Stimulated activated CD4-positive, alpha-beta T cell treated with anti-CD3 and anti-CD28 coated beads, Interleukin-12 subunit alpha, Interleukin-12 subunit beta, amount 100 ng/mL, for 24 hours (primary cell): ENCODE results near the gene PTPN3.
"Not testable (repeated sequence)": the region's sequence is repeated elsewhere in the genome, so short reads cannot be mapped to it uniquely, and the experiment has no call there.

Experiments used
- DNase-seq, 2 experiments: peaks; one replicate each; pipeline ENCODE4 v3.0.0-alpha.2; 2020; ENCODE audit warnings: low read depth in 2 of 2

The PTPN3 gene

GRCh38 chr9:109399258-109399767, 98.8 kb downstream of the PTPN3 start:
- DNase-seq, result no peak

GRCh38 chr9:109391176-109391575, 106.9 kb downstream of the PTPN3 start:
- no peak for DNase-seq

GRCh38 chr9:109387856-109388255, 110.3 kb downstream of the PTPN3 start:
- DNase-seq, result no peak

GRCh38 chr9:109387206-109387605, 110.9 kb downstream of the PTPN3 start:
- DNase-seq, result no peak

- DNase-seq, result no peak
Observed at GRCh38 chr9:109385499-109385898, 112.6 kb downstream of the PTPN3 start.

- no peak for DNase-seq
Observed at GRCh38 chr9:109383947-109384346, 114.2 kb downstream of the PTPN3 start.

GRCh38 chr9:109383356-109383755, 114.8 kb downstream of the PTPN3 start:
- no peak for DNase-seq

GRCh38 chr9:109382585-109382984, 115.5 kb downstream of the PTPN3 start:
- no peak for DNase-seq

- no peak for DNase-seq
Observed at GRCh38 chr9:109382182-109382581, 115.9 kb downstream of the PTPN3 start.

- no peak for DNase-seq
Observed at GRCh38 chr9:109381011-109381729, 116.9 kb downstream of the PTPN3 start.

- no peak for DNase-seq
Observed at GRCh38 chr9:109379513-109379912, 118.6 kb downstream of the PTPN3 start.

- DNase-seq, result no peak
Observed at GRCh38 chr9:109378316-109378715, 119.8 kb downstream of the PTPN3 start.

GRCh38 chr9:109372246-109372645, 125.9 kb downstream of the PTPN3 start:
- no peak for DNase-seq

GRCh38 chr9:109371374-109371773, 126.7 kb downstream of the PTPN3 start:
- no peak for DNase-seq

GRCh38 chr9:109369285-109369684, 128.8 kb downstream of the PTPN3 start:
- no peak for DNase-seq

- DNase-seq, result no peak
Observed at GRCh38 chr9:109360771-109361170, 137.3 kb downstream of the PTPN3 start.

- DNase-seq, result not testable (repeated sequence)
Observed at GRCh38 chr9:109358968-109359603, 139.0 kb downstream of the PTPN3 start.

- DNase-seq, result no peak
Observed at GRCh38 chr9:109355564-109356297, 142.4 kb downstream of the PTPN3 start.

GRCh38 chr9:109354190-109354589, 143.9 kb downstream of the PTPN3 start:
- DNase-seq, result no peak

GRCh38 chr9:109351032-109351431, 147.1 kb downstream of the PTPN3 start:
- DNase-seq, result no peak

- no peak for DNase-seq
Observed at GRCh38 chr9:109349421-109349846, 148.7 kb downstream of the PTPN3 start.

GRCh38 chr9:109346904-109347303, 151.2 kb downstream of the PTPN3 start:
- DNase-seq, result no peak

- DNase-seq, result no peak
Observed at GRCh38 chr9:109344866-109345265, 153.2 kb downstream of the PTPN3 start.
